ENCODE measurements around the gene JAK1.

Gene JAK1

GRCh38 chr1:64855557-64855956 is 110.8 kb downstream of the JAK1 start:
- no peak for DNase-seq

GRCh38 chr1:64854674-64855073 is 111.7 kb downstream of the JAK1 start:
- no peak for DNase-seq

GRCh38 chr1:64851664-64852063 is 114.7 kb downstream of the JAK1 start:
- DNase-seq, result no peak

- no peak for DNase-seq
Measured at GRCh38 chr1:64850846-64851245, 115.5 kb downstream of the JAK1 start.

GRCh38 chr1:64849942-64850341 is 116.4 kb downstream of the JAK1 start:
- no peak for DNase-seq

- DNase-seq, result no peak
Measured at GRCh38 chr1:64848803-64849202, 117.5 kb downstream of the JAK1 start.

GRCh38 chr1:64848136-64848535 is 118.2 kb downstream of the JAK1 start:
- DNase-seq, result no peak

- no peak for DNase-seq
Measured at GRCh38 chr1:64847666-64848065, 118.7 kb downstream of the JAK1 start.

GRCh38 chr1:64846573-64847430 is 119.5 kb downstream of the JAK1 start:
- DNase-seq, result no peak

GRCh38 chr1:64845831-64846425 is 120.4 kb downstream of the JAK1 start:
- DNase-seq, result no peak

- no peak for DNase-seq
Measured at GRCh38 chr1:64844609-64845008, 121.7 kb downstream of the JAK1 start.

- no peak for DNase-seq
Measured at GRCh38 chr1:64844175-64844574, 122.2 kb downstream of the JAK1 start.

- no peak for DNase-seq
Measured at GRCh38 chr1:64843675-64844074, 122.7 kb downstream of the JAK1 start.

GRCh38 chr1:64842224-64842623 is 124.1 kb downstream of the JAK1 start:
- DNase-seq, result no peak

- no peak for DNase-seq
Measured at GRCh38 chr1:64841330-64842065, 124.9 kb downstream of the JAK1 start.

GRCh38 chr1:64839732-64840405 is 126.5 kb downstream of the JAK1 start:
- no peak for DNase-seq

GRCh38 chr1:64839261-64839660 is 127.1 kb downstream of the JAK1 start:
- no peak for DNase-seq

GRCh38 chr1:64838486-64838885 is 127.9 kb downstream of the JAK1 start:
- DNase-seq, result no peak

GRCh38 chr1:64836802-64837201 is 129.5 kb downstream of the JAK1 start:
- DNase-seq, result no peak

- no peak for DNase-seq
Measured at GRCh38 chr1:64834734-64835133, 131.6 kb downstream of the JAK1 start.

GRCh38 chr1:64830030-64830651 is 136.2 kb downstream of the JAK1 start:
- DNase-seq, result no peak

- DNase-seq, result no peak
Measured at GRCh38 chr1:64829411-64830029, 136.8 kb downstream of the JAK1 start.

Measured in NCI-H748 treated with DMSO at 0.1 percent for 48 hours (cell line).